GM12874 (cell line): ENCODE results near the gene RBMX.

ENCODE experiments used
- TF ChIP-seq, protein P1 (sequence below): IDR thresholded peaks from 2 replicates; pipeline ENCODE4 v1.5.1; 2011; ENCODE audit warnings: low read depth, mild to moderate bottlenecking, control low read depth, low read length, moderate library complexity; ENCODE audit not compliant: insufficient read depth

RBMX gene

DNA sequence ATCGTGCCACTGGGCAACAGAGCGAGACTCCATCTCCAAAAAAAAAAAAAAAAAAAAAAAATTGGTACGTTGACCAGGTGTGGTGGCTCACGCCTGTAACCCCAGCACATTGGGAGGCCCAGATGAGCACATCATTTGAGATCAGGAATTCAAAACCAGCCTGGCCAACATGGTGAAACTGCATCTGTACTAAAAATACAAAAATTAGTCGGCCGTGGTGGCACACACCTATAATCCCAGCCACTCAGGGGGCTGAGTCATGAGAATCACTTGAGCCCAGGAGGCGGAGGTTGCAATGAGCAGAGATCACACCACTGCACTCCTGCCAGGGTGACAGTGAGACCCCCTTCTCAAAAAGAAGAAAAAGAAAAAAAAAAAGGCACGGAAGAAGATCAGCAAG, 24.5 kb downstream of the RBMX start:
- TF ChIP-seq, protein P1, sequence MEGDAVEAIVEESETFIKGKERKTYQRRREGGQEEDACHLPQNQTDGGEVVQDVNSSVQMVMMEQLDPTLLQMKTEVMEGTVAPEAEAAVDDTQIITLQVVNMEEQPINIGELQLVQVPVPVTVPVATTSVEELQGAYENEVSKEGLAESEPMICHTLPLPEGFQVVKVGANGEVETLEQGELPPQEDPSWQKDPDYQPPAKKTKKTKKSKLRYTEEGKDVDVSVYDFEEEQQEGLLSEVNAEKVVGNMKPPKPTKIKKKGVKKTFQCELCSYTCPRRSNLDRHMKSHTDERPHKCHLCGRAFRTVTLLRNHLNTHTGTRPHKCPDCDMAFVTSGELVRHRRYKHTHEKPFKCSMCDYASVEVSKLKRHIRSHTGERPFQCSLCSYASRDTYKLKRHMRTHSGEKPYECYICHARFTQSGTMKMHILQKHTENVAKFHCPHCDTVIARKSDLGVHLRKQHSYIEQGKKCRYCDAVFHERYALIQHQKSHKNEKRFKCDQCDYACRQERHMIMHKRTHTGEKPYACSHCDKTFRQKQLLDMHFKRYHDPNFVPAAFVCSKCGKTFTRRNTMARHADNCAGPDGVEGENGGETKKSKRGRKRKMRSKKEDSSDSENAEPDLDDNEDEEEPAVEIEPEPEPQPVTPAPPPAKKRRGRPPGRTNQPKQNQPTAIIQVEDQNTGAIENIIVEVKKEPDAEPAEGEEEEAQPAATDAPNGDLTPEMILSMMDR = no peak

DNA sequence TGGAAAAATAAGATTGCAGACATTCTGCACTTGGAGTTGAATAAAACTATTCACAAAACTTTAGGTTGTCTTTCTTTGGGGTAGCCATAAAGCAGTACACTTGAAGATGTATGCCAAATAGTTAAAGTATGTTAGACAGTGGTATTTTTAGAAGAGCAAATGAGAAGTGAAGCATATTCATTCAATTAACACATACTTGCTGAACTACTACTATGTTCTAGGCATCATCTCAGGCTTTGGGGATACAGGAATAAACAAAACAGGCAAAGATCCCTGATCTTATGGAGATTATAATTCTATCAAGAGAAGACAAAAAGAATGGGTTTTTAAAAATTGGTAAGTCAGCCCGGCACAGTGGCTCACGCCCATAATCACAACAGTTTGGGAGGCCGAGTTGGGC, 29.0 kb downstream of the RBMX start:
- TF ChIP-seq, protein P1 = no peak

DNA sequence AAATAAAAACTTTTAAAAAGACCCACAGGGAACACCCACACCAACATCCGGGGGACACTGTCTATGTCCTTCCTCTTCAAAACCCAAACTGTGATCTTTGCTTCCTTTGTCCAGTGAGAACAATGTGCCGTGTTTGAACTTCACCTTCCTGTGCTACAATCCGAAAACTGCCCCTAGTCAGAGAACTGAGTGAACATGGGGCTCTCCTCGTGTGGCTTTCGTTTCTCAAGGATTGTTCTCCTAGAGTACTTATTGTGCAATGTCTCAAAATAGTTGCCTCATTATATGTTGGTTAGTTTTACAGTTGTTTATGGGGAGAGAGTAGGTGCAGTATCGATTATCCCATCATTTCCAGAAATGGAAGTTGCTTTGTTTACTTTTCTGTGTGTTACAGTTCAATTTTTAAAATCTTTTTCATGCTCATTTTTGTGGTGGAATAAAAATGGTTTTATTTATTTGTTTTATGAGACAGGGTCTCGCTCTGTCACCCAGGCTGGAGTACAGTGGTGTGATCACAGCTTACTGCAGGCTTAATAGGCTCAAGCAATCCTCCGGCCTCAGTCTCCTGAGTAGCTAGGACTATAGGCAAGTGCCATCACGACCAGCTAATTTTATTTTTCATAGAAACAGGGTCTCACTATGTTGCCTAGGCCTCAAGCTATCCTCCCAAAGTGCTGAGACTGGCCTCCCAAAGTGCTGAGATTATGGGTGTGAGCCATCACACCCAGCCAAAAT, 29.9 kb downstream of the RBMX start:
- TF ChIP-seq, protein P1 = no peak

DNA sequence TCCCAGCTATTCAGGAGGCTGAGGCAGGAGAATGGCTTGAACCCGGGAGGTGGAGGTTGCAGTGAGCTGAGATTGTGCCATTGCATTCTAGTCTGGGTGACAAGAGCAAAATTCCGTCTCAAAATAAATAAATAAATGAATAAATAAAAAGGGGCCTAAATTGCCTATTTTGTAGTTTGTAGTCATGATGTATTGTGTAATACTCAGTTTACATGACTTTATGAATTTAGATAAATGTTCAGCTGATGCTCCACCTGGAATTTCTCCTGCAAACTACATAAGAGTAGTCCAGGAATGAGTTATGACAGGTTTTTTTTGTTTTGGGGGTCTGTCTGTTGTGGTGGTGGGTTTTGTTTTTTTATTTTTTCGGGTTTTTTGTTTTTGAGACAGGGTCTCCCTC, 31.1 kb downstream of the RBMX start:
- TF ChIP-seq, protein P1 = no peak

DNA sequence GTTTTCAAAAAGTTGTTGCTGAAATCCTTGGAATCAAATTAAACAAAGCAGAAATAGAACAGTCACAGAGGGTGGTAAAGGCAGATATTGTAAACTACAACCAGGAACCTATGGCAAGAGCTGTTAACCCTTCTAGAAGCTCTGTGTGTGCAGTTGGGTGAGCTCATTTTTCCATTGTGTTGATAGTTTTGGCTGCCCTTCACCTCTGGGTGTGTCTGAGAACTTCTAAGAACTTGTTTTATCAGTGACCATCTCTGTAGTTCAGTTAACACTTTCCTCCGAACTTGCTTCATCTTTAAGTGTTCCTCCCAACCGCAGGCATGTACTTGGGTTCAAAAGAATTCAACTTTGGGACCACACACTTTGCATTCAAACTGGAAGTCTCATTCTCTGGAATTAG, 32.7 kb downstream of the RBMX start:
- TF ChIP-seq, protein P1 = no peak

DNA sequence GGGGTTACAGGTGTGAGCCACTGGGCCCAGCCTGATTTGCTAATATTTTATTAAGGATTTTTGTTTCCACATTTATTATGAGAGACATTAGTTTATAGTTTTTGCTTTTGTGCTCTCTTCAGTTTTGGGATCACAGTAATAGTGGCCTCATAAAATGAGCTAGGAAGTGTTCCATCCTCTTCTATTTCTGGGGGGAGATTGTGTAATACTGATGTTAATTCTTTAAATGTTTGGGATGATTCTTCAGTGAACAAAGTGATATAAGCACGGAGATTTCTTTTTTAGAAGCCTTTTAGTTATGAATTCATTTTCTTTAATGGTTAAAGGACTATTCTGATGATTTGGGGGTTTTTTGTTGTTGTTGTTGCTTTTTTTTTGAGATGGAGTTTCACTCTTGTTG, 41.3 kb downstream of the RBMX start:
- TF ChIP-seq, protein P1 = no peak

DNA sequence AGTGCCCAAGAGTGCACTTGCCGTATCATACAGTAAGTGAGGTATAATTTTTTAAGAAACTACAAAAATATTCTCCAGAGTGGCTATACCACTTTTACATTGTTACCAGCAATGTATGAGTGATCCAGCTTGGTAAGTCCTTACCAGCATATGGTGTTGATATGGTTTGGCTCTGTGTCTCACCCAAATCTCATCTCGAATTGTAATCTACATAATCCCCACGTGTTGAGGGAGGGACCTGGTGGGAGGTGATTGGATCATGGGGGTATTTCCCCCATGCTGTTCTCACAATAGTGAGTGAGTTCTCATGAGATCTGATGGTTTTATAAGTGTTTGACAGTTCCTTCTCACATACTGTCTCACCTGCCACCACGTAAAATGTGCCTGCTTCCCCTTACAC, 44.8 kb downstream of the RBMX start:
- TF ChIP-seq, protein P1 = no peak
